HG03354 (cell line): ENCODE data around the gene EP400.
"Not testable (repeated sequence)": the region's sequence is repeated elsewhere in the genome, so short reads cannot be mapped to it uniquely, and the experiment has no call there.

Experiments used
- ATAC-seq: cut with Tn5 transposase; IDR thresholded peaks from one replicate; pipeline ENCODE4 v1.9.1; 2021; ENCODE audit warnings: mild to moderate bottlenecking; ENCODE audit not compliant: unreplicated experiment, poor library complexity, severe bottlenecking

Gene EP400

DNA sequence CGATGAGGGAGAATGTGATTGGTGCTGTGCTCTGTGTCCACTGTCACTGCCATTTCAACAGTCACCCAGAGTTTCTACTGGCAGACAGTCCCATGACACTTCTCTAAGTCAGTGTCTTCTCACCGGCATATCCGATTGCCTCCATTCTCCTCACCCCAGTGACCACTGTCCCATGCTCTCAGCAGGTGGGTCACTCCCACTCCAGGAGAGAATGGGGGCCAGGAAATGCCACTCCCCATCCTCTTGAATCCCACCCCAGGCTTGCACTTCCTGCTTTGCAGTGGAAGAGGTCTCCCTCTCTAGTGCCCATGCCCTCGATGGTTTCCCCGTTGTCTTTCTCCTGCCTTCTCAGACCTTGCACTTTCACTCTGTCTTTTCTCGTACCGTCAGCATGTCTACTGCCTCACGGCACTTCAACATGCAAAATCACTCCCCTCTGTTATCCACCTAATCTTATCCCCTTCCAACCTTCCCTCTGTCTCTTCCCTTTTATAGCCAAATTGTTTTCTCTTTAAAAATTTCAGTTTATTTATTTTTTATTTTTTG is 2.2 kb upstream of the EP400 start:
- ATAC-seq = no peak

DNA sequence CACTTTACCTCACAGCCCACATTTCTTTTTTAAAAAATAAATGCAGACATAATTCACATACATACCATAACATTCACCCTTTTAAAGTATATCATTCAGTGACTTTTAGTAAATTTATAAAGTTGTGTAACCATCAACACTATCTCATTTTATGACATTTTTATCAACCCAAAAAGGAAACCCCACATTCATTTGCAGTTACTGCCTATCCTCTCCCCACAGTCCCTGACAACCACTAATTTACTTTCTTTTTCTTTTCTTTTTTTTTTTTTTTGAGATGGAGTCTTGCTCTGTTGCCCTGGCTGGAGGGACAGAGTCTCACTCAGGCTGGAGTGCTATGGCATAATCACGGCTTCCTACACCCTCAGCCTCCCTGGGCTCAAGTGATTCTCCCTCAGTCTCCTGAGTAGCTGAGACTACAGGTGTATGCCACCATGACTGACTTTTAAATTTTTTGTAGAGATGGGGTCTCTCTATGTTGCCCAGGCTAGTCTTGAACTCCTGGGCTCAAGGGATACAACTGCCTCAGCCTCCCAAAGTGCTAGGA is 1.5 kb upstream of the EP400 start:
- no peak for ATAC-seq

DNA sequence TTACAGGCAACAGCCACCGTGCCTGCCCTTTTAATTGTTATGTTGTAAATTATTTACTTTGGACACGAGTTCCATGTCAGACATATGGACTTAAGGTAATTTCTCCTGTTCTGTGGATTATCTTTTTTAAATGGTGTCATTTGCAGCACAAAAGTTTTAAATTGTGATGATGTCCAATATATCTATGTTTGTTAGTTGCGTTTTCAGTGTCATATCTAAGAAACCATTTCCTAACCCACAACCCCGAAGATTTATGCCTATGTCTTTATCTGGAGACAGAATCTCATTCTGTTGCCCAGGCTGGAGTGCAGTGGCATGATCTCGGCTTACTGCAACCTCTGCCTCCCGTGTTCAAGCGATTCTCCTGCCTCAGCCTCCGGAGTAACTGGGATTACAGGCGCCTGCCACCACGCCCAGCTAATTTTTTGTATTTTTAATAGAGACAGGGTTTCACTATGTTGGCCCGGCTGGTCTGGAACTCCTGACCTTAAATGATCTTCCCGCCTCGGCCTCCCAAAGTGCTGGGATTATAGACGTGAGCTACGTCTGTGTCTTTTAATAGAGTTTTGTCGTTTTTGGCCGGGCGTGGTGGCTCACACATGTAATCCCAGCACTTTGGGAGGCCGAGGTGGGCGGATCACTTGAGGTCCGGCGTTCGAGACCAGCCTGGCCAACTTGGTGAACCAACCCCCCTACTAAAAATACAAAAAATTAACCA is 870 bp upstream of the EP400 start:
- ATAC-seq = not testable (repeated sequence)

DNA sequence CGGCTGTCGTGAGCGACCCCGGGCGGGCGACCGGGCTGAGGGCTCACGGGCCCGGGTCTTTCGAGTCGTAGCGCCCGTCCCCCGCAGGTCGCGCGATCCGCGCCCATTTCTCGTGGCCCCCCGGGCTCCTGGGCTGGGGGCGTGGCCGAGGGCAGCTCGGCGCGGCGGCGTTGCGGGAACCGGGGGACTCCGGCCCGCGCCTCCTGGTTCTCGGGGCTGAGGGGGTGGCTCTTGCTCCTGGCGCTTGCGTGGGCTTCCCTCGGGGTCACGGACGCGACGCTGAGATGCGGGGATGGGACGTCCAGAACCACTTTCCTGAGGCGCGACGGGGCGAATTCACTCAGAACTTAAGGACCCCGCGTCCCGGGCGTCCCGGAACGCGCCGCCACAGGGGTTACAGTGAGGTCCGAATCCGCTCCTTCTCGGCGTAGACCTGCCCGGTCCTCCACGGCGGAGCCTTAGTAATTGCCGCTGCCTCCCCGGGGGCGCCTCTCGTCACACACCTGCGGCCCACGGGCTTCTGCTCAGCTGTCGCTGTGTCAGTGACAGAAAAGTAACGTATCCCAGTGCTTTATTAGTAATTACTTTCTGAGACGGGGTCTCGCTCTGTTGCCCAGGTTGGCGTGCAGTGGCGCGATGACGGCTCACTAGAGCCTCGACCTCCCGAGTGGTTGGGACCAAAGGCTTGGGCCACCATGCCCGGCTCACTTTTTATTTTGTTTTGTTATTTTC is 606 bp downstream of the EP400 start:
- ATAC-seq = peak; percentile 35

DNA sequence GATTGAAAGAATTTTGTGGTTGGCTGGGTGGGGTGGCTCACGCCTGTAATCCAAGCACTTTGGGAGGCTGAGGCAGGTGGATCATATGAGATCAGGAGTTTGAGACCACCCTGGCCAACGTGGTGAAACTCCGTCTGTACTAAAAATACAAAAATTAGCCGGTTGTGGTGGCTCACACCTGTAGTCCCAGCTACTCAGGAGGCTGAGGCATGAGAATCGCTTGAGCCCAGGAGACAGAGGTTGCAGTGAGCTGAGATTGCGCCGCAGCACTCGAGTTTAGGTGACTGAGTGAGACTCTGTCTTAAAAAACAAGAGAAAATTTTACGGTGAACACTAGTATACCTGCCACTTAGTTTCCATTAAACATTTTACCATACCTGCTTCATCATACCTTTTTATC is 4.1 kb downstream of the EP400 start:
- ATAC-seq = not testable (repeated sequence)

DNA sequence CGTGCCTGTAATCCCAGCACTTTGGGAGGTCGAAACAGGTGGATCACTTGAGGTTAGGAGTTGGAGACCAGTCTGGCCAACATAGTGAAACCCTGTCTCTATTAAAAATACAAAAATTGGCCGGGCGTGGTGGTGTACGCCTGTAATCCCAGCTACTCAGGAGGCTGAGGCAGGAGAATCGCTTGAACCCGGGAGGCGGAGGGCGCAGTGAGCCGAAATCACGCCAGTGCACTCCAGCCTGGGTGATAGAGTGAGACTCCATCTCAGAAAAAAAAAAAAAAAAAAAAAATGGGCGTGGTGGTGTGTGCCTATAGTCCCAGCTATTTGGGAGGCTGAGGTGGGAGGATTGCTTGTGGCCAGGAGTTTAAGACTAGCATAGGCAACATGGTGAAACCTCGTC is 4.7 kb downstream of the EP400 start:
- ATAC-seq = not testable (repeated sequence)

DNA sequence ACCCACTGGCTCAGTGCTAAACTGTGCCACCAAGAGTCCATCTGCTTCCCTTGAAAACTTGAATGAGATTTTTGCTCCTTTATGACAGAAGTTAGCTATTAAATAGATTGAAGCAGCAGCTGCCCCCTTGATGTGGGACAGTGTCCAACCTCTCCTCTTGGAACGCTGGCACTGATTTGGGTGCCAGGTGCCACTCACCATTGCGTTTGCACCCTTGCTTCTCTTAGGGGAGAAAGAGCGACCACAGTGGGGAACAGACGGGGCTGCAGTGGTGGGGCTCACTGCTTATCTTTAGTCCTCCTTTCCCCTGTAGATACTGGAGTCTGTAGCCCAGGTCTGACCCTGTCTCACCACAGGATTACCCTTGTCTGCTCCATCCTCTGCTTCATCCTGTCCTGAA is 9.4 kb downstream of the EP400 start:
- no peak for ATAC-seq

DNA sequence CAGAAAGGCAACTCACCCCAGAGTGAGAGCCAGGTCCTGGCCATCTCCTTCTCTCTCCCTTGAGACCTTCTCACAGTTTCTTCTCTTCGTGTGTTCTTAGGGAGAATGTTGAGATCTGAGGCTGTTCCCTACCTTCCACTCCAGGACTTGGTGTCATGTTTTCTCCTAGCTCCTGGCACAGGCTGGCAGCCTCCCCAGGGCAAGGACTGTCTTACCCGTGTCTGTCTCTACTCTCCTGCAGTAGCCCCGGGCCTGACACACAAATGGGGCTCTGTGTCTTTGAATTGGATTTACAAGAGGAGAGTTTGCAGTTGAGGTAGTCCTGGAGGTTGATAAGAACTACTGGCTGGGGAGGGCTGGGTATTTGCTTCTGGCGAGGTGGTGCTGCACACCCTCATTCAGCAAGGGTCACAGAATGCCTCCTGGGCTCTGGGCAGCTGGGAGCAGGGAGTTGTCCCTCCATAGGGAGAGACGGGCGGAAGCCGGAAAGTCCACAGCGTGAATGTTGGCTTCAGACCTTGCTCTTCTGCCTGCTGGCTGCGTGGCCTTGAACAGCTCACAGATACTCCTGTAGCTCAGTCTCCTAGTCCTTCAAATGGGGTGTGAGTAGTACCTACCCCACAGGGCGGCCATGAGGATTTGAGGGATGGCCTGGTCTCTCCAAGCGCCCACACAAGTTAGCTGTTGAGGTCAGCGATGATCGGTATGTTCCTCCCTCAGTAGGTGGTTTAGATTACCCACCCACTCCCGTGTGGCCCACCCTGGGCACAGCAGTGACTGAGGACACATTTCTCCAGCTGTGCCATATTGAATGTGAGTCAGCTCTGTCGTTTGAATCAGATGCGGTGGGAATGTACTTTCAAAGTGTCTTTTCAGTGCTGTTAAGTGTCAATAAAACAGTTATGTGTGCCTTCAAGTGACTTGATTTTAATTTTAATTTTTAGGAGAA is 10.2 kb downstream of the EP400 start:
- ATAC-seq = no peak

- ATAC-seq = not testable (repeated sequence)
These were observed 11.0 kb downstream of the EP400 start for GRCh38 chr12:131960590-131961325.

DNA sequence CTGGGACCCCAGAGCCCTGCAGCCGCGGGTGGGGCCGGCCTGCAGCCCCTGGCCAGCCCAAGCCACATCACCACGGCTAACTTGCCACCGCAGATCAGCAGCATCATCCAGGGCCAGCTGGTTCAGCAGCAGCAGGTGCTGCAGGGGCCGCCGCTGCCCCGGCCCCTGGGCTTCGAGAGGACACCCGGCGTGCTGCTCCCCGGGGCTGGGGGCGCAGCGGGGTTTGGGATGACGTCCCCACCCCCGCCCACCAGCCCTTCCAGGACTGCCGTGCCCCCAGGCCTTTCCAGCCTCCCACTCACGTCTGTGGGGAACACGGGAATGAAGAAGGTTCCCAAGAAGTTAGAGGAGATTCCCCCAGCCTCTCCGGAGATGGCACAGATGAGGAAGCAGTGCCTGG is 11.6 kb downstream of the EP400 start:
- not testable (repeated sequence) for ATAC-seq

- ATAC-seq = no peak
These were observed 12.3 kb downstream of the EP400 start for GRCh38 chr12:131962069-131962468.

- ATAC-seq = no peak
These were observed 13.6 kb downstream of the EP400 start for GRCh38 chr12:131963381-131963780.

DNA sequence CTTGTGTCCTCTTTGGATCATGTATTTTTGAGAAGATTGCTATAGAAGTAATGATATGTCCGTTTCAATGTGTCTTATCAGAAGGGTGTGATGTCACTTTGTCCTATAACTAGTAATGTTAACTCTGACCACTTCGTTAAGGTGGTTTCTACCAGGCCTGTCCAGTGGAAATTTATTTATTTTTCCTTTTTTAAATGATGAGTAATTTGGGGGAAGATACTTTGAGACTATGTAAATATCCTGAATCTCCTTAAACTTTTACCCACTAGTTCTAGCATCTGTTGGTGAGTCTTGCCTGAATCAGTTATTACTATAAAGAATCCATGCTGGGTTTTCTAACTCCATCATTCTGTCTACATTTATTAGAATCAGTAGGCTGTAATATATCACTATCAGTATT is 15.3 kb downstream of the EP400 start:
- no peak for ATAC-seq

GRCh38 chr12:131971226-131971625 is 21.5 kb downstream of the EP400 start:
- no peak for ATAC-seq

GRCh38 chr12:131975228-131975627 is 25.5 kb downstream of the EP400 start:
- ATAC-seq = no peak

DNA sequence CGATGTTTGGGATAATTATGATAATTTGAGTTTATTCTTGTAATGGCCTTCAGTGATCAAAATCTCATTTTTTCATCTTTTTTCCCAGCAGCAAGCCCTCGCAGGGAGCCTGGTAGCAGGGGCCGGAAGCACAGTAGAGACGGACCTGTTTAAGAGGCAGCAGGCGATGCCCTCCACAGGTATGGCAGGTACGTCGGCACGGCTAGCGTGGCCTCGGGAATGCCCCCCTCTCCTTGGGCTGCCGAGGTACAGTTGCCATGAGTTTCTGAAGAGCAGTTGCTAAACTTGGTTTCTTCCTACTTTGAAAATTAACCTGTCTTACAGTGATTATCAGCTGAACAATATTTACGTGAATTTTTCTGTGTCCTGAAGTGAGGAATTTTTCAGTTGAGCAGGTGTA is 29.9 kb downstream of the EP400 start:
- ATAC-seq = no peak

DNA sequence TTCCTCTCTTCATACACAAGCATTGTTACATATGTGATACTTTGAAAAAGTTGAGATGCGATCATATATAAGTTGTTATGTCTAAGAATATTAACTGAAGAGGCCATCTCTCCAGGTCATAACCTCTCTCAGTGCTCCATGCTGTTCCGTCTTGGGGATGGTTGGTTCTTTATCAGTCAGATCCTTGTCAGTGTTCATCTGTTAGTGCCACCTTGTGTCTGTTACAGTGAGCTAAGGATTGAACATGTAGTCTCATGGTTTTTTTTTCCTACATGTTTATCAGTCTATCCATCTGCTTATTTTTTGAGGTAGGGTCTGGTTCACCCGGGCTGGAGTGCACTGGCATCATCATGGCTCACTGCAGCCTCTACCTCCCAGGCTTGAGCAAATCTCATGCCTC is 30.5 kb downstream of the EP400 start:
- ATAC-seq = no peak

DNA sequence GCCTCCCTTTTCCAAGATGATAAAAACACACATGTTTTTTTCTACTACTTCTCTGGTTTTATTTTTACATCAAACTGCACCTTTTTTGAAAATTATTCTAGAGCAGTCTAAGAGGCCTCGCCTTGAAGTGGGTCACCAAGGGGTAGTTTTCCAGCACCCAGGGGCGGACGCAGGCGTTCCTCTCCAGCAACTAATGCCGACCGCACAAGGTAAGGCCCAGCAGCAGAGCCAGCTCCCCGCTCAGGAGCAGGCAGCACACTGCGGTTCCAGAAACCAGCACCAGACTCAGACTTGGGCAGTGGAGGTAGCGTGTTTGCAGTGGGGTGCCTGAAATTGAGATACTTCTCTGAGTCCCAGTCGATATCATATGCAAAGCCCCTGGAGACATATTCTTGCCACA is 31.6 kb downstream of the EP400 start:
- ATAC-seq = no peak

DNA sequence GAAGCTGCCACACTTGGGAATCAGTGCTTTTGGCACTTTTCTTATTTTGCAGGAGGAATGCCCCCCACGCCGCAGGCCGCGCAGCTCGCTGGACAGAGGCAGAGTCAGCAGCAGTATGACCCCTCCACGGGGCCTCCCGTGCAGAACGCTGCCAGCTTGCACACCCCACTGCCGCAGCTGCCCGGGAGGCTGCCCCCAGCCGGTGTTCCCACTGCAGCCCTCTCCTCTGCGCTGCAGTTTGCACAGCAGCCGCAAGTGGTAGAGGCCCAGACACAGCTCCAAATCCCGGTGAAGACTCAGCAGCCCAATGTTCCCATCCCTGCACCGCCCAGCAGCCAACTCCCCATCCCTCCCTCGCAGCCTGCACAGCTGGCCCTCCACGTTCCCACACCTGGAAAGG is 32.3 kb downstream of the EP400 start:
- no peak for ATAC-seq
